ENCODE measurements around the gene TSC22D1.
"Not testable (repeated sequence)": the region's sequence is repeated elsewhere in the genome, so short reads cannot be mapped to it uniquely, and the experiment has no call there.

The TSC22D1 gene

GRCh38 chr13:44573071-44573470 lies 3.1 kb downstream of the TSC22D1 start:
- H3K36me3 ChIP-seq: peaks cover 11% of the 10 kb centered on the region; the same call in 1 of the 2 replicates
- H3K4me2 ChIP-seq: peak overlapping the region; percentile 93
- H3K9me3 ChIP-seq: no peaks in the 10 kb centered on the region
- no peak overlapping the region for H3K4me3 ChIP-seq
- peaks cover 49% of the 10 kb centered on the region for H4K20me1 ChIP-seq
- TF ChIP-seq Cebpa-rat (IDR thresholded peaks at IDR 0.05): no peak
- no peak overlapping the region for H3K27ac ChIP-seq
- no peak overlapping the region for H3K9ac ChIP-seq
- no peaks in the 10 kb centered on the region for H3K27me3 ChIP-seq
- peaks cover 46% of the 10 kb centered on the region for H3K4me1 ChIP-seq

DNA sequence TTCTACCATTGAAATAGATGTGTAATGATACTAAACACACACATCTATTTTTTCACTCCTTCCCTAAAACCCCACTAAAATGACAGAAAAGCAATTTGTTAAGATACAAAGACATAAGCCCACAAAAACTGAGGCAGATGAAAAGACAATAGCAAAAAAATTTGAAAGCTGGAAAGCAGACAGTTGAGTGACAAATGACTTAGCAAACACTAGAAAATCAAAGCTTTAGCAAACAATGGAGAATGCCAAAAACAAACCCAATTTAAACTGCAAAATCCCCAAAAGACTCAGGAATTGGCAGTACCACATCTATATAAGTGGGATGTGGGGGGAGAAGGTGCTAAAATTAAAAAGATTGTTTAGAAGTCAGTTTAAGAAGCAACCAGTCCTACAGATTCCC lies 9.5 kb downstream of the TSC22D1 start:
- H4K20me1 ChIP-seq: peaks cover 22% of the 10 kb centered on the region
- no peak overlapping the region for H3K27ac ChIP-seq
- peaks cover 8% of the 10 kb centered on the region; the same call in 1 of the 2 replicates for H3K9me3 ChIP-seq
- H3K27me3 ChIP-seq: no peaks in the 10 kb centered on the region
- TF ChIP-seq Cebpa-rat (IDR thresholded peaks at IDR 0.05): no peak
- no peak overlapping the region for H3K9ac ChIP-seq
- H3K4me3 ChIP-seq: no peak overlapping the region
- no peak overlapping the region for H3K4me2 ChIP-seq
- H3K4me1 ChIP-seq: peaks cover 6% of the 10 kb centered on the region
- peaks cover 9% of the 10 kb centered on the region; the same call in 1 of the 2 replicates for H3K36me3 ChIP-seq

GRCh38 chr13:44565881-44566280 lies 10.2 kb downstream of the TSC22D1 start:
- no peaks in the 10 kb centered on the region for H3K4me1 ChIP-seq
- H3K9me3 ChIP-seq: peaks cover 8% of the 10 kb centered on the region; the same call in 1 of the 2 replicates
- H3K27ac ChIP-seq: no peak overlapping the region
- peaks cover 17% of the 10 kb centered on the region for H4K20me1 ChIP-seq
- no peak overlapping the region for H3K4me2 ChIP-seq
- no peak overlapping the region for H3K4me3 ChIP-seq
- TF ChIP-seq Cebpa-rat (IDR thresholded peaks at IDR 0.05): no peak
- H3K9ac ChIP-seq: no peak overlapping the region
- H3K36me3 ChIP-seq: peaks cover 9% of the 10 kb centered on the region; the same call in 1 of the 2 replicates
- no peaks in the 10 kb centered on the region for H3K27me3 ChIP-seq

DNA sequence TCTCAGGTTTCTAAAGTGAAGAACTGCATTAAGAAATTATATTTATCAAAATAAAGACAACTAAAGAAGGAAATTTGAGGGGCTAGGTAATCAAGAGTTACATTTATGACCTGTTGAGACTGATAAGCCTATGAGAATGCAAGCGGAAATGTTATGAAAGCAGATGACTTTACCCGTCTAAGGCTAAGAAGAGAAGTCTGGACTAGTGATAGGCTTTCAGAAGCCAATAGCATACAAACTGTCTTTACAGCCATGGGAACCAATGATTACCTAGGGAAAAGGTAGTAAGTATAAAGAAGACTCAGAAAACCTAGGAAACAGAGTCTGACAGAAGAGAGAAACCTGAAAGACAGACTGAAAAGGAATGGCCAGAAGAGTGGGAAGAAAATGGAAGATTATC lies 11.2 kb downstream of the TSC22D1 start:
- no peak overlapping the region for H3K9ac ChIP-seq
- peaks cover 8% of the 10 kb centered on the region; the same call in 1 of the 2 replicates for H3K9me3 ChIP-seq
- no peak overlapping the region for H3K4me3 ChIP-seq
- no peak overlapping the region for H3K4me2 ChIP-seq
- TF ChIP-seq Cebpa-rat (IDR thresholded peaks at IDR 0.05): no peak
- no peaks in the 10 kb centered on the region for H3K4me1 ChIP-seq
- peaks cover 9% of the 10 kb centered on the region; the same call in 1 of the 2 replicates for H3K36me3 ChIP-seq
- peaks cover 14% of the 10 kb centered on the region for H4K20me1 ChIP-seq
- no peaks in the 10 kb centered on the region for H3K27me3 ChIP-seq
- H3K27ac ChIP-seq: no peak overlapping the region

DNA sequence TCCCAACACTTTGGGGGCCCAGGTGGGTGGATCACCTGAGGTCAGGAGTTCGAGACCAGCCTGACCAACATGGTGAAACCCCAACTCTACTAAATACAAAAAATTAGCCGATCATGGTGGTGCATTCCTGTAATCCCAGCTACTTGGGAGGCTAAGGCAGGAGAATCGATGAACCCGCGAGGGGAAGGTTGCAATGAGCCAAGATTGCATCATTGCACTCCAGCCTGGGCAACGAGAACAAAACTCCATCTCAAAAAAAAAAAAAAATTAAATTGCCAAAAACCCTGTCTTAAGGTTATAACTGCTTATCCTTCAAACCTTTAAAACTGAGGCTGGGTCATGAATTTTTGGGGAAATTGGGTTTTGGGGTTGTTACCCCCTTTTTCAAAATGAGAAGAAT lies 13.3 kb downstream of the TSC22D1 start:
- not testable (repeated sequence) for H3K27ac ChIP-seq, H3K4me1 ChIP-seq, H3K4me3 ChIP-seq, H3K9me3 ChIP-seq, H4K20me1 ChIP-seq, H3K9ac ChIP-seq, H3K4me2 ChIP-seq, H3K27me3 ChIP-seq
- H3K36me3 ChIP-seq: peaks cover 14% of the 10 kb centered on the region; the same call in 1 of the 2 replicates

DNA sequence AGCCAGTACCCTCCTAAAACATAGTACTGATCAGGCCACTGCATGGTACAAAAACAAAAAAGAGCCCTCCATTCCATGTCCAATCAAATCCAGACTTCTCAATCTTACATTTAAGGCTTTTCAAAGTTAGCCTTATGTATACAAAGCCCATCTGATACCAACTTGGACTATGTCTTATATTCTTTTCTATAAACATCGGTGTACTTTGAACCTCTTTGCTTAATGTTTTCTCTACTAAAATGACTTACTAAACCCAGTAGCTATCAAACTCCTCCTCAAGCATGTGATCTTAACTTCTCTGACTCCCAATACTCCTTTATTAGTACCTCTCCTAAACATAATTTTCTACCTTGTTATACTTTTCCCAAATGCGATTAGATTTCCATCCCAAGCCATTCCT lies 14.8 kb downstream of the TSC22D1 start:
- Histone ChIP-seq H3K4me3 (no peak overlapping the region), H3K27ac (no peak overlapping the region), H4K20me1 (no peaks in the 10 kb centered on the region), H3K36me3 (peaks cover 23% of the 10 kb centered on the region), H3K9me3 (peaks cover 8% of the 10 kb centered on the region; the same call in 1 of the 2 replicates), H3K9ac (no peak overlapping the region), H3K4me2 (no peak overlapping the region), H3K27me3 (no peaks in the 10 kb centered on the region), H3K4me1 (no peaks in the 10 kb centered on the region)
- TF ChIP-seq Cebpa-rat (IDR thresholded peaks at IDR 0.05): no peak

GRCh38 chr13:44557986-44558385 lies 18.1 kb downstream of the TSC22D1 start:
- Histone ChIP-seq H3K36me3 (peaks cover 27% of the 10 kb centered on the region), H3K27me3 (no peaks in the 10 kb centered on the region), H3K4me1 (no peaks in the 10 kb centered on the region), H3K9ac (no peak overlapping the region), H4K20me1 (no peaks in the 10 kb centered on the region), H3K4me3 (no peak overlapping the region), H3K4me2 (no peak overlapping the region), H3K9me3 (peaks cover 2% of the 10 kb centered on the region; the same call in 1 of the 2 replicates), H3K27ac (no peak overlapping the region)
- TF ChIP-seq Cebpa-rat (IDR thresholded peaks at IDR 0.05): no peak

- H3K36me3 ChIP-seq: peaks cover 35% of the 10 kb centered on the region
- no peak overlapping the region for H3K4me3 ChIP-seq
- no peaks in the 10 kb centered on the region for H3K4me1 ChIP-seq
- no peaks in the 10 kb centered on the region for H3K27me3 ChIP-seq
- H3K4me2 ChIP-seq: no peak overlapping the region
- TF ChIP-seq Cebpa-rat (IDR thresholded peaks at IDR 0.05): no peak
- no peaks in the 10 kb centered on the region for H3K9me3 ChIP-seq
- H3K27ac ChIP-seq: no peak overlapping the region
- no peaks in the 10 kb centered on the region for H4K20me1 ChIP-seq
- H3K9ac ChIP-seq: no peak overlapping the region
Measured at GRCh38 chr13:44555207-44555606, 20.9 kb downstream of the TSC22D1 start.

DNA sequence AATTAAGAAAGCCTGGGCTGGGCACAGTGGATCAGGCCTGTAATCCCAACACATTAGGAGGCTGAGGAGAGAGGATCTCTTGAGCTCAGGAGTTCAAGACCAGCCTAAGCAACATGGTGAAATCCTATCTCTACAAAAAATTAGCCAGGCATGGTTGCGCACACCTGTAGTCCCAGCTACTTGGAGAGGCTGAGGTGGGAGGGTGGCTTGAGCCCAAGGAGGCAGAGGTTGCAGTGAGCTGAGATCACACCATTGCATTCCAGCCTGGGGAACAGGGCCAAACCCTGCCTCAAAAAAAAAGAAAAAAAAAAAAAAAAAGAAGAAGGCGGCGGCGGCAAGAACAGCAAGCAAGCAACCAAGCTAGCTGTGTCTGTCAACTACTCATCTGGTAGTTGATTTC lies 26.7 kb downstream of the TSC22D1 start:
- H3K4me3 ChIP-seq: no peak overlapping the region
- H3K36me3 ChIP-seq: peaks cover 20% of the 10 kb centered on the region
- peaks cover 8% of the 10 kb centered on the region; the same call in 1 of the 2 replicates for H4K20me1 ChIP-seq
- H3K27ac ChIP-seq: no peak overlapping the region
- H3K27me3 ChIP-seq: no peaks in the 10 kb centered on the region
- no peaks in the 10 kb centered on the region for H3K9me3 ChIP-seq
- no peak overlapping the region for H3K9ac ChIP-seq
- no peaks in the 10 kb centered on the region for H3K4me1 ChIP-seq
- TF ChIP-seq Cebpa-rat (IDR thresholded peaks at IDR 0.05): no peak
- H3K4me2 ChIP-seq: no peak overlapping the region

- TF ChIP-seq Cebpa-rat (IDR thresholded peaks at IDR 0.05): no peak
- peaks cover 8% of the 10 kb centered on the region; the same call in 1 of the 2 replicates for H4K20me1 ChIP-seq
- H3K27ac ChIP-seq: no peak overlapping the region
- H3K36me3 ChIP-seq: peaks cover 4% of the 10 kb centered on the region; the same call in 1 of the 2 replicates
- H3K4me1 ChIP-seq: no peaks in the 10 kb centered on the region
- H3K9me3 ChIP-seq: no peaks in the 10 kb centered on the region
- H3K9ac ChIP-seq: no peak overlapping the region
- H3K4me3 ChIP-seq: no peak overlapping the region
- H3K4me2 ChIP-seq: no peak overlapping the region
- H3K27me3 ChIP-seq: no peaks in the 10 kb centered on the region
Measured at GRCh38 chr13:44546164-44546563, 30.0 kb downstream of the TSC22D1 start.

GRCh38 chr13:44543369-44543768 lies 32.8 kb downstream of the TSC22D1 start:
- H4K20me1 ChIP-seq: peaks cover 7% of the 10 kb centered on the region; the same call in 1 of the 2 replicates
- H3K36me3 ChIP-seq: peaks cover 17% of the 10 kb centered on the region
- H3K4me3 ChIP-seq: no peak overlapping the region
- no peak overlapping the region for H3K9ac ChIP-seq
- H3K4me2 ChIP-seq: no peak overlapping the region
- H3K27me3 ChIP-seq: no peaks in the 10 kb centered on the region
- no peaks in the 10 kb centered on the region for H3K4me1 ChIP-seq
- no peaks in the 10 kb centered on the region for H3K9me3 ChIP-seq
- no peak overlapping the region for H3K27ac ChIP-seq
- no peak for TF ChIP-seq Cebpa-rat (IDR thresholded peaks at IDR 0.05)

Measured in BLaER1 (cell line).